ENCODE data around the gene GFI1. TPM values are rescaled to one million over a fixed set of nuclear protein-coding genes. Genes with fewer than 3 reads are reported as not detected.

GFI1 gene
- total and polyA plus RNA-seq, 2 of the 8 experiments (the other 6 are each of a cell fraction or from before 2014, with no cell fraction given): 0.08 to 0.17 TPM

GRCh38 chr1:92493139-92493538 is 6.4 kb upstream of the GFI1 start (continued):
- TF ChIP-seq USF2 (IDR thresholded peaks at IDR 0.05; ENCODE audit: low read length) (no peak), ATF2 (IDR thresholded peaks at IDR 0.05; ENCODE audit: low read length) (no peak), EZH2 (IDR thresholded peaks at IDR 0.05; ENCODE audit: low read depth, low read length, severe bottlenecking) (no peak), KDM1A (IDR thresholded peaks at IDR 0.05; ENCODE audit: borderline replicate concordance, low read length) (no peak), POLR2AphosphoS5 (IDR thresholded peaks at IDR 0.05; ENCODE audit: low read depth, low read length) (no peak)

All from H1 (cell line).